Hematopoietic multipotent progenitor cell (in vitro differentiated cells): ENCODE measurements around the gene M1AP. TPM values are rescaled to one million over a fixed set of nuclear protein-coding genes. Genes with fewer than 3 reads are reported as not detected.
"Not testable (repeated sequence)": the region's sequence is repeated elsewhere in the genome, so short reads cannot be mapped to it uniquely, and the experiment has no call there.

Source experiments
- DNase-seq, 3 donors: peaks; one replicate each; pipeline ENCODE4 v3.0.0-alpha.2; 2011 to 2015; ENCODE audit warnings: low read depth in 2 of 3, low spot score in 2 of 3
- total RNA-seq: library from RNA; depleted of rRNA; stranded (reverse); fragments of >200 nt; gene quantifications from one replicate; pipeline ENCODE4 v1.2.3, GENCODE V29; 2012

The M1AP gene
- total RNA-seq, 1 donor = 0.54 TPM

DNA sequence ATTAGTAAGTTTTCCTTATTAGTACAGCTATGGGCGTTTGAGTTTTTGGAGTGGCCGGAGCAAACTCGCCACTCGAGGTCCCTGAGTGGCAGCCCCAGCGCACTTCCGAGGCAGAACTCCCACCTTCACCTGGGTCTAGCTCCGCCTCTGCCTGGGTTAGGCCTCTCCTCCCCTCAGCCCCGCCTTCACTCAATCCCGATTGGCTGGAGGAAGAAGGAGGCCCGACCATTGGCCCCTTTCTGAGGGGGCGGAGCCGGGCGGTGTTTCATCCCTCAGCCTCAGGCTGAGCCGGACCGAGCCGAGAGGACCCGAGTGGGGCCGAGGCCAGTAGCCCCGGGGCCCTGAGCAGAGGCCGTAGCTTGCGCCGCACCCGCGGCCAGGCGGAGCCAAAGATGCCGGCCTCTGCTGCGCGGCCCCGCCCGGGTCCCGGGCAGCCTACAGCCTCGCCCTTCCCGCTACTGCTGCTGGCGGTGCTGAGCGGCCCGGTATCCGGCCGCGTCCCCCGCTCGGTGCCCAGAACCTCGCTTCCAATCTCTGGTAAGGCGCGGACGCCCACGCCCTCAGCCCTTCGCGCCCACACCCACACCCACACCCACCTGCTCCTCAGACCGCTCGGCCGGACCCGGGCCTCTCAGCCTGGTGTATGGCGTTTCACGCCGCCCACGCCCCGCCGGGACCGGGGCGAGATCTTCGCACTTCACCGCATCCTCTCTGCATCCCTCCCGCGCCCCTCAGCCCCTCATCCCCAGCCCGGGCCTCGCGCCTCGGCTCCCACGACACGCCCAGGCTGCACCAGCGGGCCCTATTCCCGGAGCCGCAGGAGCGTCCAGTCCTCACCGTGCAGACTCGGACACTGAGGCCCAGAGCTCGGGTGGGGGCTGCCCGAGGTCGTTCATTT lies 6.1 kb upstream of the M1AP start, which contains the start of gene SEMA4F:
Gene SEMA4F (plus strand): TSS at position 263 of the 898 bp plus-strand sequence. CDS start 130 bp downstream, at position 393.
- DNase-seq = peak; percentile 71 to 96 (median 93)

DNA sequence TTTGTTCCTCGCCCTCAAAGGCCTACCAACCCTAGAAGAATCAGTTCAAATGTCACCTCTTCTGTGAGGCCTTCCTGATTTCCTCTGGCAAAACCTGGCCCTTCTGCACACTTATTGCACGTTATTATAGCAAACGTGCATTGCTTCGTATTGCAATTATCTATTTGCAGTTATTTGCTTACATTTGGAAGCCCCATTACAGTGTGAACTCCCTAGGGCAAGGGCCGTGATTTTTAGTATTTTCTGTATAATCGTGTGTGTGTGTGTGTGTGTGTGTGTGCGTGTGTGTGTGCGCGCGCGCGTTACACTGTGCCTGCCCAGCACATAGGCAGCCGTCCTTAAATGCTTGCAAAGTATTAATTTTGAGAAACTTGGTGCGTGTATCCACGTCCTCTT lies 5.5 kb upstream of the M1AP start:
- DNase-seq = no peak

DNA sequence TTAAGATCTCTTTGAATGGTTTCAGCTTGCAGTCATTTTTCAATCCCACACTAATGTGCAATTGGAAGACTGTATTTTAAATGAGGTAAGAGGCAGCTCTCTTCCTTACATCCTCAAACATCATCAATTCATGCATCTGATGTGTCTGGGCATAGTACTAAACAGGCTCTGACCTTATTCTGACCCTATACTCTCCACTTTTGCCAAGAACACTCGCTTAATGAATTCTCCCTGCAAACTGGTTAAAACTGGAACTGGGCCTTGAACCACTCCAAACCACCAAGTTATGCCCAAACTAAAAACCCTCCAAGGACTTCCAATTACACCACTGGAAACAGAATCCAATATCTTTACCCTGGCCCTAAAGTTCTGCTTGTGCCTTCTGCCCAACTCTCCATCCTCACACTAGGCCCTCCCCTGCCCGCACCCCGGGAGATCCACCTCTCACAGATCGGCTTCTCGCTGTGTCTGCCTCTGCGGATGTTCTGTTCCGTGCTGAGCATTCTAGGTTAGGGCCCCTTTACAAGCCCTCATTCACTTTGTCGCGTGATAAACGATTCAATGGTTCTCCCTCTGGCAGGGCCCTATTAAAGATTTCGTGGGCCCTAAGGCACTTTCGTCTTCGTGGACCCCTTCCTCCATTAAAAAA lies 1.2 kb downstream of the M1AP start:
- DNase-seq = no peak

DNA sequence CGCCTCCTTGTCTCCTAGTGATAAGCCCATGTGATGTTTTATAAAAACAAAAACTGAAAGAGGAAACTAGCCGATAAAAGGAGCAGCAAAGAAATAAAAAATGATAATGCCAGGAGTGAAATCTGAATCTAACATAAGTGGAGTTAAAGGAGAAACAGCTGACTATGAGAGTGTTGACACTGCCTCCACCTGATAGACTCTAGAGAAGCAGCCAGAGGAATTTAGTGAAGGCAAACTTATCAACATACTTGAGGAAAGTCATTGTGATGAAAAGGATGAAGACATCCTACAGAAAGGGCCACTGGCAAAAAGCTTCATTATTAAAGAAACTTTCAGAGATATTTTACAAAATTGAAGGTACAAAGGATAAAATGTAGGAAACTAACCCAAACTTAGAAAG lies 1.9 kb downstream of the M1AP start:
- no peak for DNase-seq

DNA sequence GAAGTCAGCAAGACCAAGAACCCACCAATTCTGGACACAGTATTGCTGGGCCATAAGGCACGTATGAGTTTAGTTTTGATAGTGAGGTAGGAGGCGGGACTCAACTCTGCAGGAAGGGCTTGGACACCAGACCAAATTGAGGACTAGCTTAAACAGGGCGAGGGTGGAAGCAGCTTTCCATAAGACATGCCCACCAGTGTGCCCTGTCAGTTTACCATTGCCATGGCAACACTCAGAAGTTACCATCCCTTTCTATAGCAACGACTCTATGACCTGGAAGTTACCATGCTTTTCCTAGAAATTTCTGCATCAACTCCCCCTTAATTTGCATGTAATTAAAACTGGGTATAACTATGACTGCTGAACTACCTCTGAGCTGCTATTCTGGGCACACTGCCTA lies 2.8 kb downstream of the M1AP start:
- DNase-seq = no peak

DNA sequence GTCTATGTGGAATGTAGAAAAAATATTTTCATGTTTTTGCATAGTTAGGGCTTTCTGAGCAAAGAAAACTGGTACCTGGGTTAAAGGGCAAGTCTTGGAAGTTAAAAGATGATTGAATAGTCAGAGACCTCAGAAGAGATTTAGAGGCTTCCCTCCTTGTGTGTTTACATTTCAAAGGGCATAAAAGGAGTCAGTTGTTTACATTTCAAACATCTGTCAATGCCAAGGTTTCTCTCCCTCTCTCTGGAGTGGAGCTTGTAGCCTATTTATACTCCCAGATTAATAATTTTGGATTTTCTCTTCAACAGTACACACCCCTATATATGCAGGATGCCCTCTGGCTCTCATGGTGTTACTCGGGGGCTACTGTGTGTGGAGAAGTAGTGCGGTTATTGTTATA lies 8.6 kb downstream of the M1AP start:
- DNase-seq = no peak

DNA sequence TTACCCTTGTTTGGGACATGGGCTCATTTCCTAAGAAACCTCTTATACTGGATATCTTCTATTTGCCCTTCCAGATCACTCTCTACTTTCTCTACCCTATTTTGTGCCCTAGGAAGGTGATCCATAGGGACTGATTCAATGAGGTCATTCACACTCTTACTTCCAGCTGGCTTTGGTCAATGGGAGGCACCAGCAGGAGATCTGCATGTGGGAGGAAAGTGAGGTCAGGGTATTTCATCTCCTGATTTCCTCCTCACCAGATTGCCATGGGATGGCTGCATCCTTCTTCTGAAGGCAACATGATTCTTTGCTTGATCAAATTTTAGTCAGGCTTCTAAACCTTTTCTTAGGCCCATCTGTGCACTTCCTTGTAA lies 15.2 kb downstream of the M1AP start:
- DNase-seq = no peak

DNA sequence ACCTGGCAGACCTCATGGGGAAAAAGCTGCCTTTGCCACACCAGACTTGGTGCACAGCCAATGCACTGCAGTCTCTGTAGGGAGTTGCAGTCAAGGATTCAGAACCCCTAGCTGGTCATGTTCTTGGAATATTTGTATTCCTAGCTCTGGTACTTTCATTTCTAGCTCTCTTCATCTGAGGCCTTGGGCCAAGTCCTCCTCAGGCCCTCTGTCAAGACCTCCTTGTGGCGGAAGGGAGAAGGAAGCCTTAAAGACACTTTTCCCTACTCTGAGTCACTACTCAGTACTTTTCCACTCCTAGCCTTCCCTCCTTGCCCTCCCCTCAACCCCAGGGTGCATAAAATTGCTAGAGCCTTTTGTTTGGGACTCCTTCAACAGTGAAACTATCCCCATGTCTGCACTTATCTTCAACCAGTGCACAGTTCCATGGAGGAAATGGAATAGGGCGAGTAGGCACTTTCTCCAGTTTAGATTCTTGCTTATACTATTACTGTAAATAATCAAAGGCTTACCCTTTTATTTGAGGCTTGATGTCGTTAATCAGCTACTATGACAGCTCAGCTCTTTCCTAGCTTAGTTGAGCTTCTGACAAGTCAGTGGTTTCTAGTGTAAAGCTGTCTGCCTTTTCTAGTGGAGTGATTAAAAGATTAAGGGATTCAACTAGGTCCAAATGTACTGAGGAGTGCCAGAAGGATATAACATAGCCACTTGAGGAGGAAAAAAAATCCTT lies 15.8 kb downstream of the M1AP start:
- no peak for DNase-seq

DNA sequence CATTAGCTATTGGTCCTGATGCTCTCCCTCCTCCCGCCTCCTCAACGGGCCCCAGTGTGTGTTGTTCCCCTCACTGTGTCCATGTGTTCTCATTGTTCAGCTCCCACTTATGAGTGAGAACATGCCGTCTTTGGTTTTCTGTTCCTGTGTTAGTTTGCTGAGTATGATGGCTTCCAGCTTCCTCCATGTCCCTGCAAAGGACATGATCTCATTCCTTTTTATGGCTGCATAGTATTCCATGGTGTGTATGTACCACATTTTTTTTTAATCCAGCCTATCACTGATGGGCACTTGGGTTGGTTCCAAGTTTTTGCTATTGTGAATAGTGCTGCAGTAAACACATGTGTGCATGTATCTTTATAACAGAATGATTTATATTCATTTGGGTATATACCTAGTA lies 17.7 kb downstream of the M1AP start:
- not testable (repeated sequence) for DNase-seq

DNA sequence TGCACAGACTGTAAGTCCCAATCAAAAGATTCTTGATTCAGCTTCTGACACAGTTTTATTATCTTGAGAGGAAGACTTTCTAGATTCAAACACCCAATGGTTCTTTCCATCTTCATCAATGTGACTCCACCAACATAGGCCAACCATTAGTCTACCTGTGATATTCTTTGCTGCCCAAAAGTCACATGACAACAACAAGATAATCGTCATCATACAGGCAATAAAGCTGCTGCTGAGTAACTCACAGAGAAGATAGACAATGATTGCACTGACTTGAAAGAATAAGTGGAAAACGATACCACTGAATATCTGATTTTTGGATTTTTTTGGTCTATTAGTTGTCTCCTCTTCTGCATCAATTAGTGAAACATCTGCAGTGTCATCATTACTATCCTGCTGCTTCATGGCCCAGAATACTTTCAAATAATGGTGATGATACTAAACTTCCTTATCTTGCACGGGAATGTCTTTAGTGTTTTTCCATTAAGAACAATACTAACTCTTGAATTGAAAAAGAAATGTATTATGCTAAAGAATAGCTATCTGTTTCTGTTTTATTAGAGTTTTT lies 19.5 kb downstream of the M1AP start:
- no peak for DNase-seq

DNA sequence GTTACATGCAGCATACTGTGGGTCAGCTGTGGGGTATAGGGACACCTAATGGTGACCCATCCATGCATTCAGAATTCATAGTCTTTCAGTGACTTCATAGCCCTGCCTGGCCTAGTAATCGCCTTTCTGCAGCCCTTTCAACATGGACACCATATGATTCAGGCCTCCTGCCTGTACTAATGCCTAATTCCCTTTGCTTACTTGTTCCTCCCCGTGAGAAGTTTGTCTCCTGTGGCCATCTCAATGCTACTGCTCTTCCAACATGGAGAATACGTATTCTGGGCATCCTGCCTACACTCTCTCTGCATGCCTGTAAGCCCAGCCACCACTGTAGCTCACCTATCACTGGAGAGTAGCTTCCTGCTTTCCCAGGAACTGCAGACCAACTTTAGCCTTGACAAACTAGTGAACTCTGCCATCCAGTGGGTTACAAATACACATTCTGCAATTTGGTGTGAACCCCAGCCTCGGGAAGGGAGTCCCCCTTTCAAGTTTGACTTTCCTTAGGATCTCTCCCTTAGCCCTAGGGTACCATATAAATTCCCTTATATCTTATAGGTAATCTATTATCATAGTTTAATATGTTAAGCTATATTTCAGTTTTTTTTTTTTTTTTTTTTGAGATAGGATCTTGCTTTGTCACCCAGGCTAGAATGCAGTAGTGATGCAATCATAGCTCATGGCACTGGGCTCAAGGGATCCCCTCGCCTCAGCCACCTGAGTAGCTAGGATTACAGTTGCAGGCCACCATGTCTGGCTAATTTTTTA lies 22.3 kb downstream of the M1AP start:
- DNase-seq = no peak

DNA sequence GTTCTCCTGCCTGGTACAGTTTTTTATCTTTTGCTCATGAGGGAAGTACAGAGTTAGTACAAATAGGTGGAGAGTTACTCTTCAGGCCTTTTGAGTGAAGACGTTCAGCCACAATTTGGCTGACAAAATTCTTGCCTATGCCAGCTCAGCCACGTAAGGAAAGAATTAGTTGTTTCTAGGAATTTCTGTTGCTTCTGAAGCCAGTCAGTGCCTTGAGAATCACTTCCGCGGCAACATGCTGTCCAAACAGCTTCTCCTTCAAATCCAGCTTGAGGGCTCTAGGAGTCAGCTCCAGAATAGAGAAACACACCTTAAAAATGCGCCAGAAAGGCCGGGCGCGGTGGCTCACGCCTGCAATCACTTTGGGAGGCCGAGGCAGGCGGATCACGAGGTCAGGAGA lies 27.5 kb downstream of the M1AP start:
- DNase-seq = no peak

DNA sequence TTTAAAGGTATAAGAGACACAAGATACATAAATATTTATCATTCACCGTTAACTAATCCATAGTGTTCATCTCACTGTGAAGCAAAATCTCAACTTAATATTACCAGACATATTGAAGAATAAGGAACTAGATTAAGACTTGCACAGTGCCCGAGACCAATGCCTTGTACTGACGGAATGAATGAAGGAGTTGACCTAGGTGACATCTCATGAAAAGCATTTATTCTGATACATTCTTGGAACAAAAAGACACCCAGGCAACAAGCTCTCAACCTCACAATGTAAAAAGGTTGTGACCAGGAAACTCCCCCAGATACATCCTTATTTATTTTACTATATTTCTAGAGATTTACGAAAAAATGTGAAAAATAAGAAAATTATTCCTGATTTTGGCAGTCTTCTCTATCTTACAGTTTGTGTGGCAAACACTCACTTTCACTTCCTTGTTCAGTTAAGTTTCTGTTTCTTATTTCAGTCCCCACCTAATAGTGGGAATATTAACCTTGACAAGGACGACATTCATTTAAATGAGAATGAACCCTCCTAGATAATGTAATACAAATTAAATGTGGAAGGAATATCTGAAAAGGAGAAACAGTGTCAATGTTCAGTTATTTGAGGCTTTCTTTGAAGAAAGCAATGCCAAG lies 28.4 kb downstream of the M1AP start:
- DNase-seq = no peak

DNA sequence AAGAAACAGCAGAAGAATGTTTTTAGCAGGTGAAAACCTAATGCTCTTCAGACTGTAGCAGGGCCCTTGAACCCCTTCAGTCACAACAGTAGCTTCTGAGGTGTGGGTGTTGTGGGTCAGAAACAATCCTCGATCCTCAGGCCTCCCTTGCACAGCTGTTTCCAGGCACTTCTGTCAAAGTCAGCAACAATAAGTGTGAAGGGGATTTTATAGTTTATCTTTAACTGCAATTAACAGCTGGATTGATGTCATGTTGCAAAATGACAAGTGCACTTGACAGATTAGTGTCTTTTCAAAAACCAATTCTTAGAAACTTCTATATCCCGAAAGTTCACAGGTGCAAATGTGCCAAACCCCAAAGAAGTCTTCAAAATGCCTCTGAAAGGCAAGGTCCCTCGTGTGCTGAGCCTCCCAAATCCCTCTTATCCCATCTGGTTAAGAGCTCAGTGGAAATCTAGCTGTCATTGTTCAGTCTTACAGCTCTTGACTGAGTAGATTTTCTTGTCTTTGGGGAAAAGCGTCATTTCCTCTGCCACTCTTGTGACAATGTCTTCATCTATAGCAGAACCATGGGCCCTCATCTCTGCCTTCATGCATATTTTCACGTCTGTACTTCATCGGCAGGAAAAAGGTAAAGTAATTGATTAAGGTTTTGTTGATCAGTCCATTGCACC lies 29.6 kb downstream of the M1AP start:
- DNase-seq = no peak

DNA sequence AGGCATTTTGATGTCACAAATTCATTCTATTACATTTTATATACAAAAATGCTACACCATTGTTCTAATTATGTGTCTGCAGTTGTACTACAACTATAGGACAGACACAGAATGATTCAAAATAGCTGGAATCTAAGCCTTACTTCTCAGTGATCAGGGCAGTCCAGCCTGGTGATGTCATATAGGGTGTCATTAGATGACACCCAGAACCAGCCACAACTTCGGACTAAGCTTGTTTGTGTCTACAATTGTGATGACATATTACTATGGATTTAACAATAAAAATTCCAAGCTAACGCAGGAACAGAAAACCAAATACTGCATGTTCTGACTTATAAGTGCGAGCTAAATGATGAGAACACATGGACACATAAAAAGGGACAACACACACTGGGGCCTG lies 31.0 kb downstream of the M1AP start:
- no peak for DNase-seq

DNA sequence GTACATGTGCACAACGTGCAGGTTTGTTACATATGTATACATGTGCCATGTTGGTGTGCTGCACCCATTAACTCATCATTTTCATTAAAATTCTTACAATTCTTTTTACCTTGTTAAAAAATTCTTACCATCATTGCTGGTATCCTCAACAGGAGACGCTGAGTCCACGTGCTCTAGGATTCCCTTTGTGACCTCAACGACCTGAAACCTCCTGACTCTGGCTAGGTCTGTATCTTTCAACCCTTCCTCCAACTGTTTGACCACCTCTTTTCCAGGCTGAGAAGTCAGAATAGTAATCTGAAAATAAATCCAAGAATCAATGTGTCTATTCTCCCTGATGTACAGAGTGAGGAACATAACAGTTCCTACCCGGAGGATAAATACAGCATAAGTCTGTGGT lies 41.2 kb downstream of the M1AP start:
- no peak for DNase-seq

DNA sequence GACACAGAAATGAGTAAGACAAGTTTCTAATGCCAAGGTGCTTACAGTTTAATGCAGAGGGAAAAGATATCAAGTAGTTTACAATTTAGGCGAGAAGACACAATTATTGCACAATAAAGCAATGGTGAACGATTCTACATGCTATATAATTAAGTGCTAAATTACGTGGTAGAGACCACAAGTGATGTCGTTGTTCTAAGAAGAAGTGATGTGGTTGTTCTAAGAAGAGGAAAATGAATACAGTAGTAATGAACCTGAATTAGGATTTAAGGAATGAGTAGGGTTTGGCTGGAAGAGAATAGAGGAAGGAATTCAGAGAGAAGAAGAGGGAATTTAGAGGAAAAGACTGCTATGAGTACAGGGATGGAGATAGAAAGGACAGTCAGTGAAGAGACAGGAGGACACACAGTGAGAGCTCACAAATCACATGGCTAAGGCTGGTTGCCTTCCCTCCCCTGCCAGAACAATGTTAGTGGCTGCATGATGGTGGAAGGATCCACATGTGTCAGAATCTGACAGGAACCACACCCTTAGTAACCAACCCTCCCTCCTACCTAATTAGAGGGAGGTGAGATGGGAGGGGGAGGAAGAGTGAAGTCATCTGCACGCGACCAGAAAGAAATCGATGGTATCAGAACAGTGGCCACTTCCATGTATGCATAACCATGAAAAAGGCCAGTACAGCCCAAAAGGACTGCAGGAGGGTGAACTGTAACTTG lies 44.7 kb downstream of the M1AP start:
- DNase-seq = no peak

DNA sequence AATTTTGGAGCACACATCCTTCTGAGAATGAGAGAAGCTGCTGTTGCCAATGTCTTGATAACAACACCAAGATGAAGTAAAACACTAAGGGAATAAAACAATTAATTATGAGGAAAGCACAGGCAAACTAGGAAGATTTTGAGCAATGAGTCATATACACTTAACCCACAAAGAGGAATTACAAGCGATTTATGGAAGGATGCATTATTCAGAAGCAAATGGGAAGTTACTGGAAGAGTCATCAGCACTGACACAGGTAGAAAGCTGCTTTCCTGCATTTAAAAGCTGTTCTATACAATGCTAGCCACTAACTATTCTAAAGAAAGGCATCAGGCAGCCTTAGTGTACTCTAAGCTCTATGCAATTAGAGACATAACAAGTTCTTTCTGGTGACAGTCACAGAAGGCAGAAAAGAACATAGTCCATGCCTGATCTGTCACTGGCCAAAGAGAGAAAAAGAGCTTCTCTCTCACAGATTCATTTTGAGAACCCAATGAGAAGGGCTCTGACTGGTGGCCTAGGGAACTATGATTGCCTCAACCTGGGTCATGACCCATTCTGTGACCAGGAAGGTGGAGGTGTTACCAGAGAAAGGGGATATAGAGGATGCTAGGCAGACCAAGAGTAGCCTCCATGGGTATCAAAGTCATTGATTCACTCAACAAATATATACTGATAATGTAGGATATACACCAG lies 45.4 kb downstream of the M1AP start:
- DNase-seq = no peak
